Hepatocyte (in vitro differentiated cells): Measurements from ENCODE around the gene AP4E1. TPM values are rescaled to one million over a fixed set of nuclear protein-coding genes. Genes with fewer than 3 reads are reported as not detected.

Experiments
- DNase-seq: peaks from one replicate; pipeline ENCODE4 v3.0.0-alpha.2; 2016; ENCODE audit warnings: low spot score
- H2AFZ ChIP-seq: fragments of 200-600 bp; sonication (generic); 2 replicates; pipeline ENCODE4 v1.6.0; 2016; ENCODE audit warnings: antibody characterized with exemption, mild to moderate bottlenecking
- H3K27ac ChIP-seq: fragments of 200-600 bp; sonication (generic); 2 replicates; pipeline ENCODE4 v1.5.1; 2016; ENCODE audit warnings: mild to moderate bottlenecking
- H3K27me3 ChIP-seq: fragments of 200-600 bp; sonication (generic); 2 replicates; pipeline ENCODE4 v1.6.1; 2016
- H3K36me3 ChIP-seq: fragments of 200-600 bp; sonication (generic); replicated peaks from 2 replicates; pipeline ENCODE4 v1.5.1; 2016; ENCODE audit warnings: low read depth; ENCODE audit not compliant: insufficient read depth
- H3K4me1 ChIP-seq: fragments of 200-600 bp; sonication (generic); 2 replicates; pipeline ENCODE4 v1.5.1; 2016; ENCODE audit warnings: mild to moderate bottlenecking, moderate library complexity; ENCODE audit not compliant: insufficient read depth
- H3K4me2 ChIP-seq: fragments of 200-600 bp; sonication (generic); 2 replicates; pipeline ENCODE4 v1.6.0; 2016
- H3K4me3 ChIP-seq: fragments of 200-600 bp; sonication (generic); 2 replicates; pipeline ENCODE4 v1.5.1; 2016; ENCODE audit warnings: mild to moderate bottlenecking
- H3K79me2 ChIP-seq: fragments of 200-600 bp; sonication (generic); 2 replicates; pipeline ENCODE4 v1.6.0; 2017; ENCODE audit warnings: mild to moderate bottlenecking
- H3K9me2 ChIP-seq: fragments of 200-600 bp; sonication (generic); replicated peaks from 2 replicates; pipeline ENCODE4 v1.6.0; 2017; ENCODE audit warnings: mild to moderate bottlenecking; ENCODE audit not compliant: insufficient read depth
- H3K9me3 ChIP-seq: fragments of 200-600 bp; sonication (generic); 2 replicates; pipeline ENCODE4 v1.5.1; 2016; ENCODE audit warnings: low read depth, mild to moderate bottlenecking
- H4K20me1 ChIP-seq: fragments of 200-600 bp; sonication (generic); 2 replicates; pipeline ENCODE4 v1.6.0; 2016; ENCODE audit warnings: mild to moderate bottlenecking; ENCODE audit not compliant: insufficient read depth, poor library complexity, severe bottlenecking
- CTCF ChIP-seq: fragments of 200-600 bp; sonication (generic); IDR thresholded peaks from 2 replicates; pipeline ENCODE4 v1.5.1; 2016; ENCODE audit warnings: antibody characterized with exemption, mild to moderate bottlenecking; ENCODE audit not compliant: poor library complexity
- EZH2 ChIP-seq: fragments of 200-600 bp; sonication (generic); IDR thresholded peaks from 2 replicates; pipeline ENCODE4 v1.6.1; 2016; ENCODE audit warnings: antibody characterized with exemption, mild to moderate bottlenecking, borderline replicate concordance
- EZH2phosphoT487 ChIP-seq: fragments of 200-600 bp; sonication (generic); IDR thresholded peaks from one replicate; pipeline ENCODE4 v1.6.1; 2018; ENCODE audit warnings: antibody characterized with exemption, mild to moderate bottlenecking, low read depth, moderate library complexity; ENCODE audit not compliant: unreplicated experiment, severe bottlenecking
- WGBS: methylation state at CpG from one replicate; pipeline ENCODE4 v1.1.6; 2016; ENCODE audit warnings: low lambda C conversion rate; ENCODE audit errors: missing lambda C conversion rate; 5-methylcytosine and 5-hydroxymethylcytosine counted together
- polyA plus RNA-seq: library from polyadenylated mRNA; unstranded; fragments of >200 nt; fragmentation: Nextera tagmentation; extraction: Ambion mirVana; gene quantifications from 2 replicates; pipeline ENCODE4 v1.2.1, GENCODE V29; 2016
- total RNA-seq: library from RNA; depleted of rRNA; stranded (reverse); fragments of >200 nt; gene quantifications from 2 replicates; pipeline ENCODE4 v1.2.3, GENCODE V29; 2014

The AP4E1 gene
- total and polyA plus RNA-seq, 2 experiments from 2014 or later = 1.4 to 12.4 TPM

GRCh38 chr15:51053571-51053970, 145.1 kb downstream of the AP4E1 start:
- 96% methylated on average over 1 of the region's 1 CpG for WGBS

DNA sequence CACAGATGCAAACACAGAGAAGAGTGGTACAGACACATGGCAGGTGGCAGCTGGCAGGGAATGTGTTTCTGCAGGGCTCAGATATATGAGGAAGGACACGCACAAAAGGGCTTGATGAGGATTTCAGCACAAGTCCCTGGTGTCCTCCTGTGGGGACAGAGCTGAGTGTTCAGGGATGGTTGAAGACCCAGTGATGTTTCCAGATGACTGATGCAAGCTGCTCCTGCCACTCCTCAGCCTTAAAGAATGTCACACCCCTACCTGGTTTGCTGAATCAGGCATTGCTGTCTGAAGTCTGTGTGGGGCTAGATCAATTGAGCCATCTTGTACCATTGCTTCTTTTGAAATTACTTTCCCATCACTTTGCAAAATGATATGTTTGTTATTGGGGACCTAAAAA, 146.1 kb downstream of the AP4E1 start:
- no peak for TF ChIP-seq EZH2phosphoT487
- TF ChIP-seq CTCF = no peak
- no peak for TF ChIP-seq EZH2
- DNase-seq = no peak
- Histone ChIP-seq H3K4me3 (no peak overlapping the region), H3K79me2 (no peaks in the 10 kb centered on the region), H3K36me3 (no peaks in the 10 kb centered on the region), H3K9me2 (no peaks in the 10 kb centered on the region), H3K4me2 (no peak overlapping the region), H3K9me3 (no peaks in the 10 kb centered on the region), H2AFZ (no peak overlapping the region), H3K27ac (no peak overlapping the region), H3K4me1 (no peaks in the 10 kb centered on the region), H4K20me1 (no peaks in the 10 kb centered on the region), H3K27me3 (no peaks in the 10 kb centered on the region)
- WGBS = 100% methylated on average over 1 of the region's 1 CpG

More at GRCh38 chr15:51053571-51053970, 145.1 kb downstream of the AP4E1 start:
- H3K36me3 ChIP-seq = no peaks in the 10 kb centered on the region
- no peaks in the 10 kb centered on the region for H3K27me3 ChIP-seq
- H3K4me1 ChIP-seq = no peaks in the 10 kb centered on the region
- no peak overlapping the region for H3K4me2 ChIP-seq
- no peak overlapping the region for H2AFZ ChIP-seq
- no peaks in the 10 kb centered on the region for H3K9me3 ChIP-seq
- H3K9me2 ChIP-seq = no peaks in the 10 kb centered on the region
- TF ChIP-seq CTCF = no peak
- no peak for TF ChIP-seq EZH2phosphoT487
- no peak for TF ChIP-seq EZH2
- H3K27ac ChIP-seq = no peak overlapping the region
- no peak overlapping the region for H3K4me3 ChIP-seq
- H4K20me1 ChIP-seq = no peaks in the 10 kb centered on the region
- no peaks in the 10 kb centered on the region for H3K79me2 ChIP-seq
- DNase-seq = no peak

Other genes with a start within 250 kb of the AP4E1 start
- 58.3 and 59.0 TPM in 2 replicates for gene TRPM7, start 221.9 kb upstream of the AP4E1 start, total RNA-seq
- 12.1 and 12.2 TPM in 2 replicates for gene TRPM7, start 221.9 kb upstream of the AP4E1 start, polyA plus RNA-seq
- 141 and 159 TPM in 2 replicates for gene SPPL2A, start 143.0 kb upstream of the AP4E1 start, total RNA-seq
- gene SPPL2A, start 143.0 kb upstream of the AP4E1 start, polyA plus RNA-seq = 69.8 and 111 TPM in 2 replicates
- 1.7 and 2.4 TPM in 2 replicates for gene TNFAIP8L3, start 186.2 kb downstream of the AP4E1 start, total RNA-seq
- gene TNFAIP8L3, start 186.2 kb downstream of the AP4E1 start, polyA plus RNA-seq = 0.91 and 3.4 TPM in 2 replicates